ENCODE data around the gene SLC9A8.
"Not testable (repeated sequence)": the region's sequence is repeated elsewhere in the genome, so short reads cannot be mapped to it uniquely, and the experiment has no call there.

Gene SLC9A8, protein sequence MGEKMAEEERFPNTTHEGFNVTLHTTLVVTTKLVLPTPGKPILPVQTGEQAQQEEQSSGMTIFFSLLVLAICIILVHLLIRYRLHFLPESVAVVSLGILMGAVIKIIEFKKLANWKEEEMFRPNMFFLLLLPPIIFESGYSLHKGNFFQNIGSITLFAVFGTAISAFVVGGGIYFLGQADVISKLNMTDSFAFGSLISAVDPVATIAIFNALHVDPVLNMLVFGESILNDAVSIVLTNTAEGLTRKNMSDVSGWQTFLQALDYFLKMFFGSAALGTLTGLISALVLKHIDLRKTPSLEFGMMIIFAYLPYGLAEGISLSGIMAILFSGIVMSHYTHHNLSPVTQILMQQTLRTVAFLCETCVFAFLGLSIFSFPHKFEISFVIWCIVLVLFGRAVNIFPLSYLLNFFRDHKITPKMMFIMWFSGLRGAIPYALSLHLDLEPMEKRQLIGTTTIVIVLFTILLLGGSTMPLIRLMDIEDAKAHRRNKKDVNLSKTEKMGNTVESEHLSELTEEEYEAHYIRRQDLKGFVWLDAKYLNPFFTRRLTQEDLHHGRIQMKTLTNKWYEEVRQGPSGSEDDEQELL

DNA sequence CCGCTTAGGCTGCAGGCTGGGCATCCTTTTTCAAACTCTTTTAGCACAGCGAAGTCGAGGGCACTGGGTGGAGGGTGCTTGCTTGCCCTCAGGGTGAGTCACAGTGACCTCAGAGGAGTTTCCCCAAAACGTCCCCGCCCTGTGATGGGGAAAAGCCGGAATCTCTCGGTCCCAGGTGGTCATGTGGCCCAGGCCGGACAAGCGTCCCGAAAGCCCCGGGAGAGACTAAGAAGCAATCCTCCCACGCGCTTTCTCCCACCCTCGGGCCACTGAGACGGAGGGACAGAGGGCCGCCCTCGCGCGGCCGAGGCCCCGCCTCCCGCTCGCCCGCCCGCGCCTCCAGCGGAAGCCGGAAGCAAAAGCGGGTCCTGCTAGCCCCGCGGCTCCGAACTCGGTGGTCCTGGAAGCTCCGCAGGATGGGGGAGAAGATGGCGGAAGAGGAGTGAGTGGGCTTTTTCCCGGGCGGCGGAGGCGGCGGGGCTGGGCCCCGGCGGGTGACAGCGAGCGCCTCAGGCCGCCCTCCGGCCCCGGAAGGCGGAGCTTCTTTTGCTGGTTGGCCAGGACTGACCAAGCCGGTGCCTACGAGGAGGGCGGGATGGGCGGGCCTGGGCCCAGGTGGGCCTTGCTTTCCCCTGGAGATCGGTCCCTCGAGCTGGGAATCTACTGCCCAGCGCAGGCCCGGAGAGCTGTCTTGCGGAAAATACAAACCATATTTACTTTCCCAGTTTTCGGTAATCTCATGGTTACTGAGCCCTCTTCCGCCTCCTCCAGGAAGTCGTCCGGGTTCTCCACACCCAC, at the start of gene SLC9A8:
TSS of gene SLC9A8 (plus strand) at position 322 of the 798 bp plus-strand sequence. CDS start at position 417, 95 bp downstream.
- peak; percentile 85 for DNase-seq

DNA sequence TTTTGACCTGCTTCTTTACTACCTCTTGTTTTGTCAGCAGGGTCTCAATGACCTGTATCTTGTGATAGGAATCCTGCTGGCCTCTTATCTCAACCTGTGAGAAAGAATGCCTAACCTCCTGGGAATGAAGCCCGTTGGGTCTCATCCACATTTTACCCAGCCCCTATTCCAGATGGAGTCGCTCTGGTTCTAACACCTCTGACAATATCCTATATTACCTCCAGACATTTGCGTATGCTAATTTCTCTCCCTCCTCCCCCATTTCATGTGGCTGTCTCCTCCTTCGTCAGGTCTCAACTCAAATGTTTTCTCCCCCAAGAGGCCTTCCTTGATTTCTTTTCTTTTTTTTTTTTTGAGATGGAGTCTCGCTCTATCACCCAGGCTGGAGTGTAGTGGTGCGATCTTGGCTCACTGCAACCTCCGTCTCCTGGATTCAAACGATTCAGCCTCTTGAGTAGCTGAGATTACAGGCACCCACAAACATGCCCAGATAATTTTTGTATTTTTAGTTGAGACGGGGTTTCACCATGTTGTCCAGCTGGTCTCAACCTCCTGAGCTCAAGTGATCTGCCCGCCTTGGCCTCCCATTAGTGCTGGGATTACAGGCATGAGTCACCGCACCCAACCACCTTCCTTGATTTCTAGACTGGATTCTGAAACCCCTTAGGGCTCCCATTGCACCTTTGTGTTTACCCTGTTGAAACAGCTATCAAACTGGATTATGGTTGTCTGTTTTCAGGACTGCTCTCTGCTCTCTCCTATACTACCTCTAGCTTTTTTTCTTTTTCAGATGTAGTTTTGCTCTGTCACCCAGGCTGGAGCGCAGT, 49.5 kb upstream of the SLC9A8 start:
- DNase-seq, result no peak

DNA sequence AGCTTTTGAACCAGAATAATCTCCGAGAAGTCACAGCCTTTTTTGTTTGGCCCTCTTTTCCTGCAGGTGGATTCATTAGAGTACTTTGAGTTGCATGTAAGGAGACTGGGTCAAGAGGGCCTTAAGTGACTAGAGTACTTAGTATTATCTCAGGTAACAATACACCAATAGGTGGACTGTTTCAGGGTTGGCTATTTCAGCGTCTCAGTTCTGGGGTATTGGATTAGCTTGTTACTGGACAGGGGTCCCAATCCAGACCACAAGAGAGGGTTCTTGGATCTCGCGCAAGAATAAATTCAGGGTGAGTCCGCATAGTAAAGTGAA, 47.3 kb upstream of the SLC9A8 start:
- DNase-seq, result no peak

DNA sequence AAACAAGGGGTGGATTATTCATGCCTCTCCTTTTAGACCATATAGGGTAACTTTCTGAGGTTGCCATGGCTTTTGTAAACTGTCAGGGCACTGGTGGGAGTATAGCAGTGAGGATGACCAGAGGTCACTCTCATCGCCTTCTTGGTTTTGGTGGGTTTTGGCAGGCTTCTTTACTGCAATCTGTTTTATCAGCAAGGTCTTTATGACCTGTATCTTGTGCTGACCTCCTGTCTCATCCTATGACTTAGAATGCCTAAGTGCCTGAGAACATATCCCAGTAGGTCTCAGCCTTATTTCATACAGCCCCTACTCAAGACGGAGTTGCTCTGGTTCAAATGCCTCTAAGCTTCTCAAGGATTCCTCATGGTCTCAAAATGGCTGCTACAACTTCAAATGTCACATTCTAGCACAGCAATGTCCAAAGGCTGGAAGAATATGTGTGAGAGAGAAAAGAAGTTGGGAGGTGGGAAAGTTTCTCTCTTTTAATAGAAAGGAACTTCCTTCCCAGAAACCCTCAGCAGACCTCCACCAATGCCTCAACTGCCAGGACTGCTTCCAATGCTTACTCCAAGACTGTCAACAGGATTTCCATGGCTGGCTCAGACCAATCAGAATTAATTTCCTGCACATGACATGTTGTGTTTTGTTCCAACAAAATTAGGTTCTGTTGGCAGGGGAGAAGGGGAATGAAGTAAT, 46.6 kb upstream of the SLC9A8 start:
- no peak for DNase-seq

DNA sequence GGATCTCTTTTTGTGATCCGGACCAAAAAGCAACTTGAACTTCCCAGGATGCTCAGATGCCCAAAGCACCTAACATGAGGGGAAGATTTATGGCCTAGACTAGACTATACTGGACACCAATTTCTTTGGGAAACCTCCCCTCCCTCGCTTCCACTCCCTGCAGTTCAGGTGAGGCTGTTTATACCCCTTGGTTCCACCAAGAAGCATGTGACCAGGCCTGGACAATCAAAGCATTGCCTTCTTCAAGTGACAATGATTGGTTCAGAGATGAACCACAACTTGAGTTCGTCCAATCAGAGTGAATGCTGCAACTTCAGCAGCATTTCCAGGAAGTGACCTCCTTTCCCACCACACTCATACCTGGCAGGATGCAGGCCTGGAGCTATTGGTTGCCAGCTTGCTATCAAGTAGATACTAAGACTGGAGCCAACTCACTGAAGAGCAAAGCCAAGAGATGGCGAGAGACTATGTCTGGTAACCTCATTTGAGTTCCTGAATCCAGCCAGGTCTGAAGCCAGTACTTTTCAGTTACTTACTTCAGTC, 45.6 kb upstream of the SLC9A8 start:
- no peak for DNase-seq

DNA sequence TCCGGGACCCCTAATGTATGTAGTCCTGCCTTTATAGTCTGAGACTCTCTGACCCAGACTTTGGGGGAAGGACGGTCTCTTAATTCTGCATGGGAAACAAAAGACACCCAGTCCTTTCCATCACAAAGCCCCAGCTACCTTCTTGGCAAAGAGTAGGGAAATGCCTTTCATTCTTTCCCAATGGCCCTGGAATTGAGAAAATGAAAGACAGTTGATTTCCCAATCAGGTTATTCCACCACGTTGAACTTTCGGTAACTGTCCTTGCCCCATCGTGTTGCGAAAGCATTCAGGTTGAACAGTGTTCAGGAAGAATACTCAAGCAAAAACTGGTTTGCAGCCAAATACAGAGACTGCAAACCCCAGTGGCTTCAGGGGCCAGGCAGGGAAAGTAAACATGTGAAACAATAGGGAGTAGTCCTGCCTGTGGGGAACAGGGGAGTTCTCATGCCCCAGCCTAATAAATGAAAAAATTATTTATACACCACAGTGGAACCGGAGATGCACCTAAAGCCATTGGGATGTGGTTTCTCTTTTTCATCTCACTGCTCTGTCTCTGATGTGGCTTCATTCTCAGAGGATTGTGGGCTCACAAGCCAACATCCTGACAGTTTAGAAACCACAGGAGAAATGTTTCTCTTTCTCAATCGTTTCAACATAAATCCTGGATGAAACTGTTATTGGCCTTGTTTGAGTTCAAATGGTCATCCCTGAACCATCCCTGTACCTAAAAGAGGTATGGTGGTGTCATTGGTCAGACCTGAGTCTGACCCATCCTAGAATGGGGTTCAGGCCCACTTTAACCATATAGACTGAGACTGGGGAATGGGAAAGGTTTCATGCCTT, 44.2 kb upstream of the SLC9A8 start:
- peak; percentile 14 for DNase-seq

DNA sequence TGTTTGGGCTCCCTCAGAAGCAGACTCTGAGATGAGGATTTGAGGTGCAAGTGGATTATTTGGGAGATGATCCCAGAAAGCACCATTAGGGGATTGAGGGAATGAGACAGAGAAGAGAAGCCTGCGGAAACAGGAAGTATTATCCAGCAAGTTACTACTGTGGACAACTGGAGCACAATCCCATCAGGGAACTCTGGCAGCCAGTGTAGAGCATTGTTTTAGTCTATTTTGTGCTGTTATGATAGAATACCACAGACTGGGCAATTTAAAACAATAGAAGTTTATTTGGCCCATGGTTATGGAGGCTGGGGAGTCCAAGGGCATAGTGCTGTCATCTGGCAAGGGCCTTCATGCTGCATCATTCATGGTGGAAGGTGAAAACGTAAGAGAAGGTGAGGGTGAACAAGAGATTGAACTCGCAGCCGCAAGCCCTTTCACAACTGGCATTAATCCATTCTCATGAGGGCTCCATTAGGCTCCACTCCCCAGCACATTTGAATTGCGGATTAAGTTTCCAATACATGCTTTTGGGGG, 43.5 kb upstream of the SLC9A8 start:
- DNase-seq, result no peak

DNA sequence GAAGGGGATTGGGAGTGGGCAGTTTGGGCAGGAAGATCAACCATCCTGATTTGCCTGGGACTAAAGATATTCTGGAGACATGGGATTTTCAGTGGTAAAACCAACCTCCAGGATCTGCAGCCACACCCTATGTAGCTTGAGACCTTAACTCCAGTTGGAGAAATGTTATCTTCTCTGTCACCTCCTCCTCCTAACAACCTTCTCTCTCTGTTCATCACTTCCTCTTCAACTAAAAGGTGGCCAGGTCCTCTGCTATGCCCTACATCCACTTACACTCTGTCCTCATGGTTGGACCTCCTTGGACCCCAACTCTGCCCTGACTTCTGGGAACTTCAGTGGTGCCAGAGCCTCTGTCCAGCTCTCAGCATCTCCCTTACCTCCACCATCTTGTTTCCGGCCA, 42.0 kb upstream of the SLC9A8 start:
- DNase-seq, result no peak

DNA sequence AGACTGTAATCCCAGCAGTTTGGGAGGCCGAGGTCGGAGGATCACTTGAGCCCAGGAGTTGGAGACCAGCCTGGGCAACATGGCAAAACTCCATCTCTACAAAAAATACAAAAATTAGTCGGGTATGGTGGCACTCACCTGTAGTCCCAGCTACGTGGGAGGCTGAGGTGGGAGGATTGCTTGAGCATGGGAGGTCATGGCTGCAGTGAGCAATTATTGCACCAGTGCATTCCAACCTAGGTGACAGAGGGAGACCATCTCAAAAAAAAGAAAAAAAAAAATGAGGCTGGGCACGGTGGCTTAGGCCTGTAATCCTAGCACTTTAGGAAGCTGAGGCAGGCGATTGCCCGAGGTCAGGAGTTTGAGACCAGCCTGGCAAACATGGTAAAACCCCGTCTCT, 38.4 kb upstream of the SLC9A8 start:
- DNase-seq, result not testable (repeated sequence)

DNA sequence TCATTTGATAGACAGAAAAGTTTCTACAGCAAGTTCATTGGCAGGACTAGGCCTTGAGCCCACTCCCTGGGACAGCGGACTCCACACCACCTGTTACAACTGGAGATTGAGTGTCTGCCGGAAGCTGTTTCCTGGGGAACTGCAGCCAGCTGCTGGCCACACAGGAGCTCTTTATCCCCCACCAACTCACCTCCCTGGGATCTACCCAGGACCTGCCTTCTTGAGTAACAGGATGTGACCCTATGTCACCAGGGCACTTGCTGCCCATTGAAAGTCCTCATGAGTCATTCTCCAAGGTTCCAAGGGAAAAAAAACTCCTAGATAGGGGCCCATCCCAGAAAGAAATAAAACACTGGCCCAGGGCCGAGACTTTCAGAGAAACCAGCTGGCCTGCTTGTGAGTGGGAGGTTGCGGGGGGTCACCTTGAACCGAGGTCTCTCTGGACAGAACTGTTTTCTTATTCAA, 37.4 kb upstream of the SLC9A8 start:
- no peak for DNase-seq

DNA sequence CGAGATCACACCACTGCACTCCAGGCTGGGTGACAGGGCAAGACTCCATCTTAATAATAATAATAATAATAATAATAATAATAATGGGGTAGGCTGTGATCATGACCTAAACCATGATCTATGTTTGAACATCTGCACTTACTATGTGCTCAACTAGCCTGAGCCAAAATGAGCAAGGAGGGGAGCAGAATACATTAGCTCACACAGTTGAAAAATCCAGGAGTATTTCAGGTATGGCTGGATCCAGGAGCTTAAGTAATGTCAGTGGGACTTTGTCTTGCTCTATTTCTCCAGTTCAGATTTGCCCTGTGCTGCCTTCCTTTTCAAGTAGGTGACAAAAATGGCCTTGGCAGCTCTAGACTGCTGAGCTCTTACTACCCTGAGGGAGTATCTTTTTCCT, 32.7 kb upstream of the SLC9A8 start:
- DNase-seq, result no peak

DNA sequence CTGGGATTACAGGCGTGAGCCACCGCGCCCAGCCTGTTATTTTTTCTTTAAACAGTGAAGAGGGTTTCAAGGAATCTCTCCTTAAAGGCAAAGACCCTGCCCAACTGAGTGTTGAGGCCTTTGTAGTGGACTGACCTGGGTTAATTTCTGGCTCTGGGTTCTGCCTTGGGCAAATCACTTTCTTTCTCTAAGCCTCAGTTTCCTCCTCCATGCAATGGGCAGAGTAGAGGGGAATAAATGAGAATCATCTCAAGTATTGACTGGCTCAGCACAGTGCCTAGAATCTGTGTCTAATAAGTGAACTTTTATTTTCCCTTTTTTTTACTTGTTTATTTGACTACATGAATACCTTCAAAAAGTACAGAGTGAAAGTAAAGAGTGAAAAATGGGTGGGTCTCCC, 31.0 kb upstream of the SLC9A8 start:
- no peak for DNase-seq

DNA sequence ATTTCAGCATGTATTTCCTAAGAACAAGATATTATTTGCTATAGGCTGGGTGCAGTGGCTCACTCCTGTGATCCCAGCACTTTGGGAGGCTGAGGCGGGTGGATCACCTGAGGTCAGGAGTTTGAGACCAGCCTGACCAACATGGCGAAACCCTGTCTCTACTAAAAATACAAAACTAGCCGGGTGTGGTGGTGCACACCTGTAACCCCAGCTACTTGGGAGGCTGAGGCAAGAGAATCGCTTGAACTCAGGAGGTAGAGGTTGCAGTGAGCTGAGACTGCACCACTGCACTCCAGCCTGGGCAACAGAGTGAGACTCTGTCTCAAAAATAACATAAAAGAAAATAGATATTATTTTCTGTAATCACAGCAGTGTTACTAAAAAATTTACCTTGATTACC, 30.2 kb upstream of the SLC9A8 start:
- DNase-seq, result not testable (repeated sequence)

DNA sequence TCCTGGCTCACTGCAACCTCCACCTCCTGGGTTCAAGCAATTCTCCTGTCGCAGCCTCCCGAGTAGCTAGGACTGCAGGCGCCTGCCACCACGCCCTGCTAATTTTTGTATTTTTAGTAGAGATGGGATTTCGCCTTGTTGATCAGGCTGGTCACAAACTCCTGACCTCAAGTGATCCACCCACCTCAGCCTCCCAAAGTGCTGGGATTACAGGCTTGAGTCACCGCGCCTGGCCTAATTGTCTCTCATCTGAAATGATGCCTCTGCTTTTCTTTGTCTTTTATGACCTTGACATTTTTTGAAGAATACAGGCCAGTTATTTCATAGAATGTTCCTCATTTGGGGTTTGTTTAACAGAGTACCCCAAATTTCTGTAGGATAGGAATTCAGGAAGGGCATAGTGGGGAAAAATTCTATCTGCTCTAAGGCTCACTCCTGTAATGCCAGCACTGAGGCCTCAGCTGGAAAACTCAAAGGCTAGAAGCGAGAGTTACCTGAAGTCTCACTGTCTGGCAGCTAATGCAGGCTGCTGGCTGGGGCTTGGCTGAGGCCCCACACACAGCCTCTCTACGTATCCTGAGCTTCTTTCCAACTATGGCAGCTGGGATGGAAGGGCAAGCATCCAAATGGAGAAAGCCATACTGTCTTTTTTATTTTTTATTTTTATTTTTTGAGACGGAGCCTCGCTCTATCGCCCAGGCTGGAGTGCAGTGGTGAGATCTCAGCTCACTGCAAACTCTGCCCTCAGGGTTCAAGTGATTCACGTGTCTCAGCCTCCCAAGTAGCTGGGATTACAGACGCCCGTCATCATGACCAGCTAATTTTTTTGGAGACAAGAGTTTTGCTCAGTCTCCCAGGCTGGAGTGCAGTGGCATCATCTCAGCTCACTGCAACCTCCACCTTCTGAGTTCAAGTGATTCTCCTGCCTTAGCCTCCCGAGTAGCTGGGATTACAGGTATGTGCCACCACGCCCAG, 29.3 kb upstream of the SLC9A8 start:
- not testable (repeated sequence) for DNase-seq

DNA sequence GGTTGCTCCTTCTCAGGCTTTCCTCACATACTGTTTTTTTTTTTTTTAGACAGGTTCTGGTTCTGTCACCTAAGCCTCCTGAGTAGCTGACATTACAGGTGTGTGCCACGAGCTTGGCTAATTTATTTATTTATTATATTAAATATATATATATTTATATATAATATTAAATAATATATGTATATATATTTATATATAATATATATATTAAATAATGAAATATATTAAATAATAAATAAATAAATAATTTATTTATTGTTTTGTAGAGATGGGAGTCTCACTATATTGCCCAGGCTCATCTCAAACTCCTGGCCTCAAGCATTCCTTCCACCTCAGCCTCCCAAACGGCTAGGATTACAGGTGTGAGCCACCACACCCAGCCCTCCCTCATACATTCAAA, 28.3 kb upstream of the SLC9A8 start:
- DNase-seq, result no peak

DNA sequence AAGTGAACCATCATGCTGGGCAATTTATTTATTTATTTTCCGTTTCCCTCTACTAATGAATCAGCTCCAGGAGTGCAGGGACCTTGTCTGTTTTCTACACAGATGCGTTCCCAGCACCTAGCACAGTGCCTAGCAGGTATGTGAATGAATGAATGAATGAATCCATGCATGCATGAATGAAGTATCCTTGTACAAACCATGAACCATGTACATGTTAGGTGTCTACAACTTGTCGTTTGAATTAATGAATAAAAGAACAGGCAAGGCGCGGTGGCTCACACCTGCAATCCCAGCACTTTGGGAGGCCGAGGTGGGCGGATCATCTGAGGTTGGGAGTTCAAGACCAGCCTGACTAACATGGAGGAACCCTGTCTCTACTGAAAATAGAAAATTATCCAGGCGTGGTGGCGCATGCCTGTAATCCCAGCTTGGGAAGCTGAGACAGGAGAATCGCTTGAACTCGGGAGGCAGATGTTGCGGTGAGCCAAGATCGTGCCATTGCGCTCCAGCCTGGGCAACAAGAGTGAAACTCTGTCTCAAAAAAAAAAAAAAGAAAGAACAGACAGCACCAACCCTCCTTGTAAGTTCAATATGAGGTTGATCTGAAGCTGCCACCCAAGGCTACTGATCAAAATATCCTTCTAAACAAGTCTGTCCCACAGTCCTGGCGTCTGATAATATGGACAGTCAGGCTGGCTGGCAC, 27.3 kb upstream of the SLC9A8 start:
- DNase-seq, result no peak

DNA sequence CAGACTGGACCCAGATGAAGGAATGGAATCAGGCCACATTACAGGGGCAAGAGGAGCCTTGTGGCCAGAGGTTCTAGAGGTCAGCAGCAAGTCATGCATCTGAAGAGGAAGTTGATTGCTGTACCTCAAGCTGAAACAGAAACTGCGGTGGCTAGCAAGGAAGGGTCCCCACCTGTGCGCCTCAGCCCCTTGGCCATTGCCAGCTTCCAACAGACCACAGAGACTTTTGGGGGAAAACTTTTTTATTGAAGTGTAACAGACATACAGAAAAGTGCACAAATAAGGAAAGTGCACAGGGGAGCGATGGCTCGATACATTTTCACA, 26.8 kb upstream of the SLC9A8 start:
- no peak for DNase-seq

DNA sequence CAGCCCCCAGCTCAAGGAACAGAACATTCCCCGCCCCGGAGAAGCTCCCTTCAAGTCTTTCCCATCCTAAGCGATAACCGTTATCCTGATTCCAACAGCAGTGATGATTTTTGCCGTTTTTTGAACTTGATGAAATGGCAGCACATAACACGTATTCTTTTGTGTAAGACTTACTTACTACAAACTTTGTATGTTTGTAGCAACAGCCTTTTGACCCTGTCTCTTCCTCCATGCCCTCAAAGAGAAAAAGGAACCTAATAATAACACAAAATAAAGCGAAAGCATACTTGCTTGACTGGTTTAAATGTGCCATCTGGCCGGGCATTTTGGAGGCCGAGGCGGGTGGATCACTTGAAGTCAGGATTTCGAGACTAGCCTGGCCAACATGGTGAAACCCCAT, 26.4 kb upstream of the SLC9A8 start:
- no peak for DNase-seq
